Measurements from ENCODE around the gene GBE1.

GRCh38 chr3:81502236-81502635 lies 259.2 kb downstream of the GBE1 start:
- TF ChIP-seq POLR2AphosphoS5 (IDR thresholded peaks at IDR 0.05; ENCODE audit: low read depth, low read length) = no peak
- TF ChIP-seq POLR2A (IDR thresholded peaks at IDR 0.05; ENCODE audit: low read depth, low read length) = no peak
- no peak for TF ChIP-seq TAF1 (IDR thresholded peaks at IDR 0.05; ENCODE audit: low read depth, low read length)
- no peak for TF ChIP-seq SPI1 (IDR thresholded peaks at IDR 0.05; ENCODE audit: low read depth, low read length)
- TF ChIP-seq PAX5 (IDR thresholded peaks at IDR 0.05; ENCODE audit: insufficient read depth, low read length, severe bottlenecking) = no peak

Measured in GM12891 (cell line).